C1 segment of cervical spinal cord (tissue), 14 donors: Measurements from ENCODE around the gene NTF4.
"Not testable (repeated sequence)": the region's sequence is repeated elsewhere in the genome, so short reads cannot be mapped to it uniquely, and the experiment has no call there.

Experiments
- DNase-seq, 14 donors: peaks; one replicate each; lab custom pipeline; 2025; lab: John Stamatoyannopoulos, UW

Gene NTF4

GRCh38 chr19:49020931-49021895 is 43.4 kb downstream of the NTF4 start:
- no peak for DNase-seq

GRCh38 chr19:49020342-49020741 is 44.3 kb downstream of the NTF4 start:
- no peak for DNase-seq

DNA sequence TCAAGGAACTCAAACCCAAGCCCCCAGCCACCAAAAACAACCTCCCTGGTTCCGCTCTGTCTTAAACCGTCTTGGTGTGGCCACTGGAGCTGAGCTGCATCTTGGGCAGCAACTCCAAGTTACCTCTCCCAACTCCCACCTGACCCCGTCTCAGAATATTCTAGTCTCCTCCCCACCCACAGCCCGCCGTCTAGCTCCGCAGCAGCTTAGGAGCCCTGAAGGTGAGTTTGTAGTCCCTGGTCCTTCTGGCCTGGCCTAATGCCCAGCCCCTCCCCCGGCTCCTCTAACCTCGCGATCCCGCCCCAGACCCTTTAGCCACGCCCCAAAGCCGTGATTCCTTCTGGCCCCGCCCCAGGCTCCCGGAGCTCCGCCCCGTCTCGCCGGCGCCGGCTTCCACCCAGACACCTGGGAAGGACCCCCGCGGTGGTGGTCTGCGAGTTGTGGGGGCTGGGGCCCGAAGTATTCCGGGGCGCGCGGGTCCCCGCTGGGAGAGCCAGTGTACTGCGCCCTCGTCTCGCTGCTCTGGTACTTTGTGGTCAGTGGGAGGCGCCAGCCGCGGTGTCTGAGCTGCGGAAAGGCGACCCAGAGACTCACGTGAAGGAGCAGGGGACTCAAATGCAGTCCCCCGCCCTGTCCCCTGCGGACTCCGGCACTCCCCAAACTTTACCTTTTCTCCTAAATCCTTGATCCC is 45.2 kb downstream of the NTF4 start:
- peak in 4 of 14 donors; percentile 7 to 32 (median 16) for DNase-seq

GRCh38 chr19:49018388-49019241 is 46.0 kb downstream of the NTF4 start:
- DNase-seq, result not testable (repeated sequence)

GRCh38 chr19:49017666-49018351 is 46.8 kb downstream of the NTF4 start:
- peak in 1 of 14 donors; percentile 31 for DNase-seq

GRCh38 chr19:49017041-49017665 is 47.5 kb downstream of the NTF4 start, which contains the start of gene LHB:
Gene LHB (minus strand): TSS chr19:49017091. CDS start chr19:49017081, 10 bp downstream.
- DNase-seq, result no peak

DNA sequence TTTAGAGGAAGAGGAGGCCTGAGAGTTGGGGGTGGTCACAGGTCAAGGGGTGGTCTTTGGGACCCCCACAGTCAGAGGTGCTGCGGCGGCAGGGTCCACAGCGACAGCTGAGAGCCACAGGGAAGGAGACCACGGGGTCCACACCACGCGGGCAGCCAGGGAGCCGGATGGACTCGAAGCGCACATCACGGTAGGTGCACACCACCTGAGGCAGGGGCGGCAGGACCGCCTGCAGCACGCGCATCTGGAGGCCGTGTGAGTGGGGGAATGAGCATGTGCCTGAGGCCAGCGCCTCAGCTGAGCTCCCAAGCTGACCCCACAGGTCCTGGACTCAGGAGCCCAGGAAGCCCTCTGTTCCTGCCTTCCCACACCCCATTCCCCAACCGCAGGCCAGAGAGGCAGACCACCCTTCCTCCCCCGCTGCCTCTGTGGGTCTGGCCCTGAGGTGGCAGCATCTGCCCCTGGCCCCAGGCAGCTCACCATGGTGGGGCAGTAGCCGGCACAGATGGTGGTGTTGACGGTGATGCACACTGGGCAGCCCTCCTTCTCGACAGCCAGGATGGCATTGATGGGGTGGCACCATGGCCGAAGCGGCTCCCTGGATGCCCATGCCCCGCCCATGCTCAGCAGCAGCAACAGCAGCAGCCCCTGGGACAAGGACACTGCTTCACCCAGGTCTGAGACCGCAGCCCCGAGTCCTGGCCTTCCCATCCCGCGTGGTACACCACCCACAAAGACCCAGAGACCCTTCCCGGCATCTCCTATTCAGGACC is 48.4 kb downstream of the NTF4 start:
- DNase-seq, result no peak

GRCh38 chr19:49014870-49015255 is 49.8 kb downstream of the NTF4 start:
- DNase-seq, result no peak

GRCh38 chr19:49014123-49014869 is 50.3 kb downstream of the NTF4 start:
- DNase-seq, result no peak

- no peak for DNase-seq
Observed at GRCh38 chr19:49011194-49011593, 53.4 kb downstream of the NTF4 start.
